HEK293 (cell line): ENCODE results near the gene LPP.

Source experiments
- CTCF ChIA-PET: fragments of 350-600 bp; formaldehyde crosslinking; extraction: SDS; loops from one replicate; lab custom pipeline; 2021; ENCODE audit warnings: antibody characterized with exemption; lab: Yijun Ruan, JAX
- POLR2A ChIA-PET: fragments of 300-600 bp; formaldehyde crosslinking; extraction: SDS; loops from one replicate; lab custom pipeline; 2020; ENCODE audit warnings: antibody characterized with exemption, inconsistent platforms; lab: Yijun Ruan, JAX
- H3K27ac ChIP-seq: fragments of 200-500 bp; sonication (Bioruptor generic); 2 replicates; pipeline ENCODE4 v1.5.1; 2014; ENCODE audit warnings: low read depth, low read length, control low read depth, inconsistent platforms; ENCODE audit errors: extremely low read depth
- H3K36me3 ChIP-seq, 2 experiments: fragments of 200-500 bp in 1 of 2; sonication (Bioruptor generic) in 1 of 2; 1 replicate in 1 of 2; 2 replicates in 1 of 2; pipeline ENCODE4 v1.5.1; 2014 to 2017; ENCODE audit warnings: inconsistent platforms in 2 of 2, low read length in 2 of 2; ENCODE audit not compliant: control insufficient read depth in 2 of 2, insufficient read depth in 1 of 2
- H3K4me1 ChIP-seq: fragments of 200-500 bp; sonication (Bioruptor generic); 2 replicates; pipeline ENCODE4 v1.5.1; 2014; ENCODE audit warnings: mild to moderate bottlenecking, low read length, inconsistent platforms; ENCODE audit not compliant: control insufficient read depth, insufficient read depth
- H3K4me3 ChIP-seq: 2 replicates; pipeline ENCODE4 v1.5.1; 2011; ENCODE audit warnings: low read depth, mild to moderate bottlenecking, control low read depth, low read length, moderate library complexity
- H3K9me3 ChIP-seq: fragments of 200-500 bp; sonication (Bioruptor generic); 2 replicates; pipeline ENCODE4 v1.5.1; 2014; ENCODE audit warnings: low read depth, low read length, inconsistent platforms; ENCODE audit not compliant: control insufficient read depth, insufficient read depth
- AEBP2 ChIP-seq: fragments of 450-650 bp; formaldehyde crosslinking; IDR thresholded peaks from 2 replicates; pipeline ENCODE4 v1.5.1; 2016; ENCODE audit warnings: missing biosample characterization, missing genetic modification characterization, borderline replicate concordance
- HOXA7 ChIP-seq: sonication (generic); formaldehyde crosslinking; IDR thresholded peaks from 2 replicates; pipeline ENCODE4 v1.8.1; 2022; ENCODE audit warnings: missing genetic modification reagents, borderline replicate concordance
- KLF1 ChIP-seq: fragments of 450-650 bp; formaldehyde crosslinking; IDR thresholded peaks from 2 replicates; pipeline ENCODE4 v1.5.1; 2016; ENCODE audit warnings: missing biosample characterization, missing genetic modification characterization
- OSR2 ChIP-seq: fragments of 450-650 bp; formaldehyde crosslinking; IDR thresholded peaks from 2 replicates; pipeline ENCODE4 v1.5.1; 2016; ENCODE audit warnings: missing biosample characterization, missing genetic modification characterization
- PRDM6 ChIP-seq: fragments of 450-650 bp; formaldehyde crosslinking; IDR thresholded peaks from 2 replicates; pipeline ENCODE4 v1.5.1; 2017; ENCODE audit warnings: missing biosample characterization, missing genetic modification characterization
- REST ChIP-seq: fragments of 450-650 bp; formaldehyde crosslinking; IDR thresholded peaks from 2 replicates; pipeline ENCODE4 v1.5.1; 2016; ENCODE audit warnings: missing biosample characterization, missing genetic modification characterization
- YY1 ChIP-seq: fragments of 450-650 bp; formaldehyde crosslinking; IDR thresholded peaks from 2 replicates; pipeline ENCODE4 v1.5.1; 2018; ENCODE audit warnings: missing biosample characterization, missing genetic modification characterization
- ZNF157 ChIP-seq: fragments of 450-650 bp; formaldehyde crosslinking; IDR thresholded peaks from 2 replicates; pipeline ENCODE4 v1.5.1; 2016; ENCODE audit warnings: missing biosample characterization, missing genetic modification characterization
- ZNF335 ChIP-seq: fragments of 450-650 bp; formaldehyde crosslinking; conservative IDR thresholded peaks from 2 replicates; pipeline ENCODE4 v1.5.1; 2016; ENCODE audit warnings: missing biosample characterization, missing genetic modification characterization
- ZNF350 ChIP-seq: fragments of 450-650 bp; formaldehyde crosslinking; IDR thresholded peaks from 2 replicates; pipeline ENCODE4 v1.5.0; 2017; ENCODE audit warnings: missing biosample characterization, mild to moderate bottlenecking, missing genetic modification characterization
- ZNF366 ChIP-seq: fragments of 450-650 bp; formaldehyde crosslinking; conservative IDR thresholded peaks from 2 replicates; pipeline ENCODE4 v1.5.1; 2016; ENCODE audit warnings: missing biosample characterization, missing genetic modification characterization
- ZNF449 ChIP-seq: fragments of 450-650 bp; formaldehyde crosslinking; IDR thresholded peaks from 2 replicates; pipeline ENCODE4 v1.5.1; 2017; ENCODE audit warnings: missing biosample characterization, mild to moderate bottlenecking, missing genetic modification characterization, moderate library complexity
- ZNF518A ChIP-seq: fragments of 450-650 bp; formaldehyde crosslinking; conservative IDR thresholded peaks from 2 replicates; pipeline ENCODE4 v1.5.1; 2016; ENCODE audit warnings: low read depth, missing biosample characterization, missing genetic modification characterization
- ZNF521 ChIP-seq: fragments of 450-650 bp; formaldehyde crosslinking; IDR thresholded peaks from 2 replicates; pipeline ENCODE4 v1.5.1; 2017; ENCODE audit warnings: missing biosample characterization, mild to moderate bottlenecking, missing genetic modification characterization
- ZNF558 ChIP-seq: fragments of 450-650 bp; formaldehyde crosslinking; IDR thresholded peaks from 2 replicates; pipeline ENCODE4 v1.5.1; 2016; ENCODE audit warnings: missing biosample characterization, missing genetic modification characterization
- ZNF561 ChIP-seq: fragments of 450-650 bp; IDR thresholded peaks from 2 replicates; pipeline ENCODE4 v1.5.1; 2018; ENCODE audit warnings: missing biosample characterization, missing genetic modification characterization, borderline replicate concordance
- ZNF623 ChIP-seq: fragments of 450-650 bp; formaldehyde crosslinking; IDR thresholded peaks from 2 replicates; pipeline ENCODE4 v1.5.1; 2016; ENCODE audit warnings: missing biosample characterization, missing genetic modification characterization
- ZNF660 ChIP-seq: fragments of 450-650 bp; IDR thresholded peaks from 2 replicates; pipeline ENCODE4 v1.5.1; 2018; ENCODE audit warnings: missing biosample characterization, mild to moderate bottlenecking, missing genetic modification characterization
- ZNF664 ChIP-seq: fragments of 450-650 bp; formaldehyde crosslinking; IDR thresholded peaks from 2 replicates; pipeline ENCODE4 v1.5.1; 2016; ENCODE audit warnings: missing biosample characterization, missing genetic modification characterization
- ZNF670 ChIP-seq: fragments of 450-650 bp; formaldehyde crosslinking; IDR thresholded peaks from 2 replicates; pipeline ENCODE4 v1.5.1; 2016; ENCODE audit warnings: missing biosample characterization, missing genetic modification characterization, low read depth
- ZNF776 ChIP-seq: fragments of 450-650 bp; formaldehyde crosslinking; IDR thresholded peaks from 2 replicates; pipeline ENCODE4 v1.5.0; 2017; ENCODE audit warnings: missing biosample characterization, missing genetic modification characterization, borderline replicate concordance
- ZNF830 ChIP-seq: fragments of 450-650 bp; IDR thresholded peaks from 2 replicates; pipeline ENCODE4 v1.5.0; 2018; ENCODE audit warnings: missing biosample characterization, missing genetic modification characterization, low read depth, mild to moderate bottlenecking, moderate library complexity

LPP gene

GRCh38 chr3:188168186-188168585 lies 14.2 kb downstream of the LPP start:
- H3K4me1 ChIP-seq, result no peaks in the 10 kb centered on the region
- no peak overlapping the region for H3K4me3 ChIP-seq
- POLR2A ChIA-PET, result no interaction called here
- H3K9me3 ChIP-seq, result no peaks in the 10 kb centered on the region
- H3K36me3 ChIP-seq, result no peaks in the 10 kb centered on the region
- CTCF ChIA-PET, result interaction anchor here (1.0 kb wide), 1 partner anchor 13 kb away, joined by 3 read pairs; no protein-coding TSS in a partner anchor
- H3K27ac ChIP-seq, result no peak overlapping the region
- TF ChIP-seq ZNF449 (tag by site-specific recombination) (no peak), REST (tag by site-specific recombination) (no peak), OSR2 (tag by site-specific recombination) (no peak), HOXA7 (CRISPR knock-in tag) (no peak), ZNF366 (tag by site-specific recombination) (no peak), PRDM6 (no peak), ZNF558 (tag by site-specific recombination) (no peak), ZNF561 (tag by site-specific recombination) (no peak), ZNF521 (tag by site-specific recombination) (no peak), ZNF157 (tag by site-specific recombination) (no peak), ZNF335 (tag by site-specific recombination) (no peak), ZNF670 (tag by site-specific recombination) (no peak), ZNF776 (no peak)

GRCh38 chr3:188168648-188169047 lies 14.7 kb downstream of the LPP start:
- no peaks in the 10 kb centered on the region for H3K36me3 ChIP-seq
- no peak overlapping the region for H3K4me3 ChIP-seq
- no peak overlapping the region for H3K27ac ChIP-seq
- ChIA-PET POLR2A (no interaction called here), CTCF (interaction anchor here (1.0 kb wide), 2 partner anchors 14 to 428 kb away, joined by 3 read pairs; no protein-coding TSS in a partner anchor)
- no peaks in the 10 kb centered on the region for H3K9me3 ChIP-seq
- no peaks in the 10 kb centered on the region for H3K4me1 ChIP-seq
- TF ChIP-seq ZNF623 (tag by site-specific recombination) (no peak), ZNF518A (tag by site-specific recombination) (no peak), ZNF660 (tag by site-specific recombination) (no peak), ZNF350 (no peak), KLF1 (tag by site-specific recombination) (no peak), ZNF830 (no peak), ZNF664 (peak; percentile 66), ZNF157 (tag by site-specific recombination) (no peak), AEBP2 (tag by site-specific recombination) (no peak), YY1 (tag by site-specific recombination) (no peak)
